ENCODE measurements around the gene OR2T10.

OR2T10 gene

GRCh38 chr1:248613742-248614141 lies 16.2 kb upstream of the OR2T10 start:
- TF ChIP-seq CTCF (IDR thresholded peaks at IDR 0.05; ENCODE audit: borderline replicate concordance, insufficient read depth, low read depth, low read length): no peak
- H3K4me3 ChIP-seq (ENCODE audit: low read depth, low read length): no peak overlapping the region

- H3K4me3 ChIP-seq (ENCODE audit: low read depth, low read length): no peak overlapping the region
- TF ChIP-seq CTCF (IDR thresholded peaks at IDR 0.05; ENCODE audit: borderline replicate concordance, insufficient read depth, low read depth, low read length): peak; percentile 17; the same call in 1 of the 2 replicates
Measured at GRCh38 chr1:248611883-248612414, 14.4 kb upstream of the OR2T10 start.

GRCh38 chr1:248610301-248610700 lies 12.8 kb upstream of the OR2T10 start:
- H3K4me3 ChIP-seq (ENCODE audit: low read depth, low read length): no peak overlapping the region
- TF ChIP-seq CTCF (IDR thresholded peaks at IDR 0.05; ENCODE audit: borderline replicate concordance, insufficient read depth, low read depth, low read length): no peak

GRCh38 chr1:248599396-248599795 lies 1.9 kb upstream of the OR2T10 start:
- H3K4me3 ChIP-seq (ENCODE audit: low read depth, low read length): no peak overlapping the region
- no peak for TF ChIP-seq CTCF (IDR thresholded peaks at IDR 0.05; ENCODE audit: borderline replicate concordance, insufficient read depth, low read depth, low read length)

- no peak overlapping the region for H3K4me3 ChIP-seq (ENCODE audit: low read depth, low read length)
- TF ChIP-seq CTCF (IDR thresholded peaks at IDR 0.05; ENCODE audit: borderline replicate concordance, insufficient read depth, low read depth, low read length): no peak
Measured at GRCh38 chr1:248596615-248597014, 885 bp downstream of the OR2T10 start.

- no peak for TF ChIP-seq CTCF (IDR thresholded peaks at IDR 0.05; ENCODE audit: borderline replicate concordance, insufficient read depth, low read depth, low read length)
- H3K4me3 ChIP-seq (ENCODE audit: low read depth, low read length): no peak overlapping the region
Measured at GRCh38 chr1:248593226-248593625, 4.3 kb downstream of the OR2T10 start.

GRCh38 chr1:248592655-248593054 lies 4.8 kb downstream of the OR2T10 start:
- no peak overlapping the region for H3K4me3 ChIP-seq (ENCODE audit: low read depth, low read length)
- no peak for TF ChIP-seq CTCF (IDR thresholded peaks at IDR 0.05; ENCODE audit: borderline replicate concordance, insufficient read depth, low read depth, low read length)
